CD14-positive monocyte (primary cell): ENCODE data around the gene TMEM220. TPM values are rescaled to one million over a fixed set of nuclear protein-coding genes. Genes with fewer than 3 reads are reported as not detected.
"Not testable (repeated sequence)": the region's sequence is repeated elsewhere in the genome, so short reads cannot be mapped to it uniquely, and the experiment has no call there.

ENCODE experiments used
- DNase-seq, 3 donors: peaks; one replicate each; pipeline ENCODE4 v3.0.0-alpha.2; 2011 to 2022
- H2AFZ ChIP-seq: 2 replicates; pipeline ENCODE4 v1.6.0; 2012; ENCODE audit warnings: mild to moderate bottlenecking, low read depth, low read length, inconsistent platforms; ENCODE audit not compliant: insufficient read depth, poor library complexity, severe bottlenecking
- H3K27ac ChIP-seq, 2 donors: 1 replicate in 1 of 2; 2 replicates in 1 of 2; pipeline ENCODE4 v1.5.1; 2012 to 2013; ENCODE audit warnings: low read length in 2 of 2, control low read depth in 1 of 2, inconsistent platforms in 1 of 2, low read depth in 1 of 2, mild to moderate bottlenecking in 1 of 2
- H3K27me3 ChIP-seq, 2 donors: one replicate each; pipeline versions ENCODE4 v1.6.0 to v1.6.1; 2011 to 2013; ENCODE audit warnings: low read length in 2 of 2; ENCODE audit not compliant: control insufficient read depth in 2 of 2, insufficient read depth in 2 of 2
- H3K36me3 ChIP-seq, 2 donors: replicated peaks in 1 of 2; 1 replicate in 1 of 2; 2 replicates in 1 of 2; pipeline versions ENCODE4 v1.5.1 to v1.6.1; 2012 to 2013; ENCODE audit warnings: low read length in 2 of 2, control low read depth in 1 of 2, inconsistent platforms in 1 of 2, mild to moderate bottlenecking in 1 of 2; ENCODE audit not compliant: insufficient read depth in 2 of 2, control insufficient read depth in 1 of 2
- H3K4me1 ChIP-seq, 2 donors: 1 replicate in 1 of 2; 2 replicates in 1 of 2; pipeline versions ENCODE4 v1.5.1 to v1.6.1; 2012 to 2013; ENCODE audit warnings: low read length in 2 of 2, control low read depth in 1 of 2, inconsistent platforms in 1 of 2, mild to moderate bottlenecking in 1 of 2, moderate library complexity in 1 of 2; ENCODE audit not compliant: insufficient read depth in 2 of 2, control insufficient read depth in 1 of 2
- H3K4me2 ChIP-seq: replicated peaks from 2 replicates; pipeline ENCODE3; 2012; ENCODE audit warnings: low read length, moderate library complexity, mild to moderate bottlenecking; ENCODE audit not compliant: poor library complexity, severe bottlenecking; ENCODE audit errors: extremely low read depth
- H3K4me3 ChIP-seq, 3 experiments: fragments of 200-600 bp in 1 of 3; sonication (generic) in 1 of 3; replicated peaks in 1 of 3; 1 replicate in 2 of 3; 2 replicates in 1 of 3; pipeline ENCODE4 v1.5.1; 2011 to 2013; ENCODE audit warnings: low read length in 3 of 3, mild to moderate bottlenecking in 3 of 3, control low read depth in 2 of 3, low read depth in 2 of 3, inconsistent platforms in 1 of 3, moderate library complexity in 1 of 3
- H3K79me2 ChIP-seq: 2 replicates; pipeline ENCODE4 v1.6.0; 2012; ENCODE audit warnings: mild to moderate bottlenecking, control low read depth, inconsistent platforms, low read length, moderate library complexity; ENCODE audit not compliant: insufficient read depth
- H3K9ac ChIP-seq: 2 replicates; pipeline ENCODE4 v1.6.0; 2017; ENCODE audit warnings: low read length, mild to moderate bottlenecking; ENCODE audit not compliant: insufficient read depth, poor library complexity, severe bottlenecking
- H3K9me3 ChIP-seq, 2 donors: replicated peaks in 1 of 2; 1 replicate in 1 of 2; 2 replicates in 1 of 2; pipeline versions ENCODE4 v1.5.1 to v1.6.1; 2012 to 2013; ENCODE audit warnings: low read length in 2 of 2, control low read depth in 1 of 2; ENCODE audit not compliant: control insufficient read depth in 1 of 2, insufficient read depth in 1 of 2
- H4K20me1 ChIP-seq: 2 replicates; pipeline ENCODE4 v1.6.0; 2012; ENCODE audit warnings: mild to moderate bottlenecking, low read length, control low read depth, moderate library complexity; ENCODE audit not compliant: insufficient read depth
- H3K27ac Mint-ChIP-seq, 7 donors: one replicate each; pipeline ENCODE4 v1.8.0; 2020; ENCODE audit warnings: mild to moderate bottlenecking in 7 of 7, mixed read lengths in 7 of 7, moderate library complexity in 6 of 7, inconsistent platforms in 2 of 7
- H3K27me3 Mint-ChIP-seq, 3 donors: one replicate each; pipeline ENCODE4 v1.8.0; 2021 to 2022; ENCODE audit warnings: low read depth in 3 of 3, mild to moderate bottlenecking in 3 of 3, mixed read lengths in 3 of 3, moderate library complexity in 3 of 3, inconsistent platforms in 1 of 3
- H3K36me3 Mint-ChIP-seq, 2 donors: one replicate each; pipeline ENCODE4 v1.8.0; 2020; ENCODE audit warnings: mixed read lengths in 2 of 2, inconsistent platforms in 1 of 2, mild to moderate bottlenecking in 1 of 2
- H3K4me1 Mint-ChIP-seq: one replicate; pipeline ENCODE4 v1.8.0; 2020; ENCODE audit warnings: mild to moderate bottlenecking, mixed read lengths
- H3K4me3 Mint-ChIP-seq, 2 donors: one replicate each; pipeline ENCODE4 v1.8.0; 2020; ENCODE audit warnings: mild to moderate bottlenecking in 2 of 2, mixed read lengths in 2 of 2, moderate library complexity in 1 of 2
- H3K9me3 Mint-ChIP-seq, 7 donors: one replicate each; pipeline ENCODE4 v1.8.0; 2020 to 2022; ENCODE audit warnings: mixed read lengths in 7 of 7, mild to moderate bottlenecking in 6 of 7, moderate library complexity in 6 of 7, inconsistent platforms in 2 of 7
- WGBS: methylation state at CpG from one replicate; pipeline ENCODE4 v1.1.5; 2013; ENCODE audit warnings: missing lambda C conversion rate; ENCODE audit not compliant: insufficient coverage; 5-methylcytosine and 5-hydroxymethylcytosine counted together
- intact Hi-C, 2 donors: fragments of 100-400 bp; cut with micrococcal nuclease; formaldehyde crosslinking; loops; one replicate each; pipeline versions ENCODE4 v1.15.0 to v1.15.1; 2023
- polyA plus RNA-seq, 3 donors: library from polyadenylated mRNA; depleted of rRNA in 1 of 3; unstranded in 2 of 3; stranded (reverse) in 1 of 3; fragments of 300-500 nt in 2 of 3; fragments of >200 nt in 1 of 3; fragmentation: Illumina TruSeq in 2 of 3; gene quantifications; 1 replicate in 2 of 3; 2 replicates in 1 of 3; pipeline ENCODE4 v1.2.3, GENCODE V29; 2012 to 2021
- TF ChIP-seq, protein P1 (sequence below): fragments of 200-600 bp; IDR thresholded peaks from one replicate; pipeline ENCODE4 v1.8.0; 2022; ENCODE audit warnings: antibody characterized with exemption, mild to moderate bottlenecking

The TMEM220 gene
- polyA plus RNA-seq, 3 donors: 0.33 to 4.8 (median 1.1) TPM

DNA sequence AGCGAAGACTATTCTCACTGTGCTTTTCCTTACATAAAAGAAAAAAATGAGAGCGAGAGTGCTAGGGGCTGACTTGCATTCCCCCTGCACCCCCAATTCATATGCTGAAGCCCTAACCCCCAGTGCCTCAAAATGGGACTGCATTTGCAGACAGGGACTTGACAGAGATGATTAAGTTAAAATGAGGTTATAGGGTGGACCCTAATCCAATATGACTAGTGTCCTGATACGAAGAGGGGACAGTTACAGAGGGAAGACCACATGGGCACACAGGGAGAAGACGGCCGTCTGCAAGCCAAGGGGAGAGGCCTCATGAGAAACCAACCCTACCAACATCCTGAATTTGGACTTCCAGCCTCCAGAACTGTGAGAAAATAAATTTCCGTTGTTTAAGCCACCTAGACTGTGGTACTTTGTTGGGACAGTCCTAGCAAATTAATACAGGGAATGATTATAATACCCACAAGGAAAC is 1.6 kb upstream of the TMEM220 start:
- Mint-ChIP-seq H3K36me3 (no peaks in the 10 kb centered on the region), H3K27ac (no peak overlapping the region), H3K27me3 (peaks cover 0 to 7% (median 3%) of the 10 kb centered on the region in 3 donors), H3K9me3 (no peaks in the 10 kb centered on the region), H3K4me1 (peaks cover 17% of the 10 kb centered on the region), H3K4me3 (no peak overlapping the region)
- Histone ChIP-seq H3K4me2 (no peak overlapping the region), H3K79me2 (no peaks in the 10 kb centered on the region), H3K9me3 (no peaks in the 10 kb centered on the region), H3K27ac (no peak overlapping the region), H3K4me3 (no peak overlapping the region), H3K36me3 (no peaks in the 10 kb centered on the region), H2AFZ (no peak overlapping the region), H3K4me1 (peaks cover 6% of the 10 kb centered on the region in 2 donors), H3K9ac (no peak overlapping the region), H3K27me3 (no peaks in the 10 kb centered on the region), H4K20me1 (no peaks in the 10 kb centered on the region)
- intact Hi-C loops: loop anchor here in 1 of 2 donors (10.0 kb wide), 1 partner anchor 113 kb away; no protein-coding TSS in a partner anchor
- no peak for DNase-seq
- TF ChIP-seq, protein P1, sequence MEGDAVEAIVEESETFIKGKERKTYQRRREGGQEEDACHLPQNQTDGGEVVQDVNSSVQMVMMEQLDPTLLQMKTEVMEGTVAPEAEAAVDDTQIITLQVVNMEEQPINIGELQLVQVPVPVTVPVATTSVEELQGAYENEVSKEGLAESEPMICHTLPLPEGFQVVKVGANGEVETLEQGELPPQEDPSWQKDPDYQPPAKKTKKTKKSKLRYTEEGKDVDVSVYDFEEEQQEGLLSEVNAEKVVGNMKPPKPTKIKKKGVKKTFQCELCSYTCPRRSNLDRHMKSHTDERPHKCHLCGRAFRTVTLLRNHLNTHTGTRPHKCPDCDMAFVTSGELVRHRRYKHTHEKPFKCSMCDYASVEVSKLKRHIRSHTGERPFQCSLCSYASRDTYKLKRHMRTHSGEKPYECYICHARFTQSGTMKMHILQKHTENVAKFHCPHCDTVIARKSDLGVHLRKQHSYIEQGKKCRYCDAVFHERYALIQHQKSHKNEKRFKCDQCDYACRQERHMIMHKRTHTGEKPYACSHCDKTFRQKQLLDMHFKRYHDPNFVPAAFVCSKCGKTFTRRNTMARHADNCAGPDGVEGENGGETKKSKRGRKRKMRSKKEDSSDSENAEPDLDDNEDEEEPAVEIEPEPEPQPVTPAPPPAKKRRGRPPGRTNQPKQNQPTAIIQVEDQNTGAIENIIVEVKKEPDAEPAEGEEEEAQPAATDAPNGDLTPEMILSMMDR: no peak
- 100% methylated on average over 2 of the region's 6 CpGs for WGBS

DNA sequence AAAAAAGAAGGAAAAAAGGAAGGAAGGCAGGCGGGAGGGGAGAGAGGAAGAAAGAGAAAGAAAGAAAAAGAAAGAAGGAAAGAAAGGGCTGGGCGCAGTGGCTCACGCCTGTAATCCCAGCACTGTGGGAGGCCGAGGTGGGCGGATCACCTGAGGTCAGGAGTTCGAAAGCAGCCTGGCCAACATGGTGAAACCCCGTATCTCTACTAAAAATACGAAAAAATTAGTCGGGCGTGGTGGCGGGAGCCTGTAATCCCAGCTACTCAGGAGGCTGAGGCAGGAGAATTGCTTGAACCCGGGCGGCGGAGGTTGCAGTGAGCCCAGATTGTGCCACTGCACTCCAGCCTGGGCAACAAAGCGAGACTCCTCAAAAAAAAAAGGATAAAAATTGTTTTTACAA is 424 bp upstream of the TMEM220 start:
- H2AFZ ChIP-seq: peak overlapping the region; percentile 97
- H3K27ac ChIP-seq: peak overlapping the region in 1 of 2 donors; percentile 44
- H3K36me3 ChIP-seq, H3K9me3 Mint-ChIP-seq, H3K36me3 Mint-ChIP-seq, H4K20me1 ChIP-seq, H3K9me3 ChIP-seq, H3K27me3 ChIP-seq, H3K27me3 Mint-ChIP-seq, H3K79me2 ChIP-seq, H3K4me1 ChIP-seq, DNase-seq: not testable (repeated sequence)
- peaks cover 17% of the 10 kb centered on the region for H3K4me1 Mint-ChIP-seq
- H3K27ac Mint-ChIP-seq: peak overlapping the region; percentile 4 to 81 (median 25)
- H3K4me3 Mint-ChIP-seq: peak overlapping the region; percentile 92 to 98
- H3K9ac ChIP-seq: peak overlapping the region; percentile 77
- WGBS: 4% methylated on average over 7 of the region's 15 CpGs
- H3K4me3 ChIP-seq: peak overlapping the region; percentile 66 to 91 (median 87)
- intact Hi-C loops: loop anchor here in 1 of 2 donors (10.0 kb wide), 1 partner anchor 115 kb away; no protein-coding TSS in a partner anchor
- peak overlapping the region; percentile 88 for H3K4me2 ChIP-seq
